Glutamatergic neuron (in vitro differentiated cells): ENCODE data around the gene FRAS1. TPM values are rescaled to one million over a fixed set of nuclear protein-coding genes. Genes with fewer than 3 reads are reported as not detected.

Experiments used
- DNase-seq: peaks from one replicate; pipeline ENCODE4 v3.0.0; 2022
- H3K27ac Mint-ChIP-seq: one replicate; pipeline ENCODE4 v1.8.0; 2020; ENCODE audit warnings: mild to moderate bottlenecking, mixed read lengths, inconsistent platforms; ENCODE audit not compliant: unreplicated experiment
- H3K27me3 Mint-ChIP-seq: one replicate; pipeline ENCODE4 v1.8.0; 2020; ENCODE audit warnings: mild to moderate bottlenecking, moderate library complexity, mixed read lengths, inconsistent platforms; ENCODE audit not compliant: unreplicated experiment
- H3K36me3 Mint-ChIP-seq: one replicate; pipeline ENCODE4 v1.8.0; 2020; ENCODE audit warnings: mild to moderate bottlenecking, mixed read lengths, inconsistent platforms; ENCODE audit not compliant: unreplicated experiment
- H3K4me1 Mint-ChIP-seq: one replicate; pipeline ENCODE4 v1.8.0; 2020; ENCODE audit warnings: mild to moderate bottlenecking, low read depth, mixed read lengths, inconsistent platforms; ENCODE audit not compliant: unreplicated experiment
- H3K4me3 Mint-ChIP-seq: one replicate; pipeline ENCODE4 v1.8.0; 2020; ENCODE audit warnings: mild to moderate bottlenecking, mixed read lengths, inconsistent platforms; ENCODE audit not compliant: unreplicated experiment
- H3K9me3 Mint-ChIP-seq: one replicate; pipeline ENCODE4 v1.8.0; 2020; ENCODE audit warnings: mild to moderate bottlenecking, moderate library complexity, mixed read lengths, inconsistent platforms; ENCODE audit not compliant: unreplicated experiment
- total RNA-seq: library from RNA; stranded (reverse); fragmentation: NEBNext Ultra II Directional; extraction: Animal tissue kit (Norgen Biotek cat#: 25700); gene quantifications from one replicate; pipeline ENCODE4 v1.2.1, GENCODE V29; 2021; ENCODE audit not compliant: unreplicated experiment
- TF ChIP-seq, protein P1 (sequence below): fragments of 200-600 bp; sonication (generic); IDR thresholded peaks from one replicate; pipeline ENCODE4 v1.5.0; 2021; ENCODE audit not compliant: partially characterized antibody, unreplicated experiment

Gene FRAS1
- total RNA-seq, 1 donor from 2014 or later: 18.7 TPM

DNA sequence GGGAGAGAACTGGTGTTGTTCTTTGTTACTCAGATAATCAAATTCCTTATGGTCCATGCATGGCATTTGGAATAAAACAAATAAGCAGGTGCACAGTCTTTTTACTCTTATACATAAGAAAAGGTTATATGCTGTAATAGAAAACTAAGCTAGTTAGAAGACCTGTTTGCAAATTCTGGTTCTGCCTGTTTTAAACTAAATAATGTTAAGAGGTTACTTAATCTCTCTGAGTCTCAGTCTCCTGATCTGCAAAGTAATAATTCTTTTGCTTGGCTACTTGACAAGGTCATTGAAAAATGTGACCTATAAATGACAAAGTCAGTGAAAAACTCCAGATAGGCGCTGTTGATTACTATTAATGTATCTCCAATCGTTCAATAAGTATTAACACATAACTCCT lies 451.9 kb downstream of the FRAS1 start:
- no peaks in the 10 kb centered on the region for H3K36me3 Mint-ChIP-seq
- H3K9me3 Mint-ChIP-seq: no peaks in the 10 kb centered on the region
- no peak overlapping the region for H3K4me3 Mint-ChIP-seq
- H3K27me3 Mint-ChIP-seq: no peaks in the 10 kb centered on the region
- no peak overlapping the region for H3K27ac Mint-ChIP-seq
- no peak for DNase-seq
- TF ChIP-seq, protein P1, sequence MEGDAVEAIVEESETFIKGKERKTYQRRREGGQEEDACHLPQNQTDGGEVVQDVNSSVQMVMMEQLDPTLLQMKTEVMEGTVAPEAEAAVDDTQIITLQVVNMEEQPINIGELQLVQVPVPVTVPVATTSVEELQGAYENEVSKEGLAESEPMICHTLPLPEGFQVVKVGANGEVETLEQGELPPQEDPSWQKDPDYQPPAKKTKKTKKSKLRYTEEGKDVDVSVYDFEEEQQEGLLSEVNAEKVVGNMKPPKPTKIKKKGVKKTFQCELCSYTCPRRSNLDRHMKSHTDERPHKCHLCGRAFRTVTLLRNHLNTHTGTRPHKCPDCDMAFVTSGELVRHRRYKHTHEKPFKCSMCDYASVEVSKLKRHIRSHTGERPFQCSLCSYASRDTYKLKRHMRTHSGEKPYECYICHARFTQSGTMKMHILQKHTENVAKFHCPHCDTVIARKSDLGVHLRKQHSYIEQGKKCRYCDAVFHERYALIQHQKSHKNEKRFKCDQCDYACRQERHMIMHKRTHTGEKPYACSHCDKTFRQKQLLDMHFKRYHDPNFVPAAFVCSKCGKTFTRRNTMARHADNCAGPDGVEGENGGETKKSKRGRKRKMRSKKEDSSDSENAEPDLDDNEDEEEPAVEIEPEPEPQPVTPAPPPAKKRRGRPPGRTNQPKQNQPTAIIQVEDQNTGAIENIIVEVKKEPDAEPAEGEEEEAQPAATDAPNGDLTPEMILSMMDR: no peak
- peaks cover 2% of the 10 kb centered on the region for H3K4me1 Mint-ChIP-seq

DNA sequence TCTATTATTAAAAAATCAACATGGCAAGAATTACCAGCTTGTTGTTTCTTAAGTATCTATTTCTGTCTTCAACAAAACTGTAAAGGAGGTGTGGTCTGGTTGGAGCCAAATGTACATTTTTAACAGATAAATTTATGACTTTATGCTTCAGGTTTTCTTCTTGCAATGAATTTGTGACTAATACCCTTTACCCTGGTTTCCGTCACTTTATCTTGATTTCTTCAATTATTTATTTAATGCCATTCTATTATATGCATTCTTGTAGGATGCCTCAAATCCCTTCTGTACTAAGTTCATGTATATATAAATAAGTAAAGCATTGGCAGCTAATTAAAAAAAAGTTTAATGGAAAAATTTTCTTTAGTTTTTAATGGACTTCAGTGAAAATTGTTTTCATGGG lies 453.0 kb downstream of the FRAS1 start:
- Mint-ChIP-seq H3K4me3 (no peak overlapping the region), H3K9me3 (no peaks in the 10 kb centered on the region), H3K36me3 (no peaks in the 10 kb centered on the region), H3K4me1 (no peaks in the 10 kb centered on the region), H3K27ac (no peak overlapping the region), H3K27me3 (no peaks in the 10 kb centered on the region)
- DNase-seq: no peak
- TF ChIP-seq, protein P1: no peak

DNA sequence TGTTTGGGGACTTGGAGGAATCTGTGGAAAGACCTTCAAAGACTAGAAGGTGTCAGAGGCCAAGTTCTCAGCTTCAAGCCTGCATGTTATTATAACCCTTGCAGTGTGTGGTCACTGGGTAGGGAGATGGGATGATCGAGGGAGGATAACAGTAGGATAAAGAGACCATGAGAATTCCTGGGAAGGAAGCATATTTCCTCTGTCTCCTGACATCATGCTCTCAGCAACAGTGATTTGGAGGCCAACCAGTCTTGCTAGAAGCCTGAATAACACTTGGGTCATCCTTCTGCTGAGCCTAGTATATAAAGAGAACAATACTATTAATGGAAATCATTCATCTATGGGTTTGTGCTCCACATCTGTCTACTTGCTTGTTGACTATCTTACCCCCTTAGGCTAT lies 453.6 kb downstream of the FRAS1 start:
- DNase-seq: no peak
- H3K4me1 Mint-ChIP-seq: no peaks in the 10 kb centered on the region
- H3K27ac Mint-ChIP-seq: no peak overlapping the region
- H3K9me3 Mint-ChIP-seq: no peaks in the 10 kb centered on the region
- H3K27me3 Mint-ChIP-seq: no peaks in the 10 kb centered on the region
- H3K4me3 Mint-ChIP-seq: no peak overlapping the region
- H3K36me3 Mint-ChIP-seq: no peaks in the 10 kb centered on the region
- TF ChIP-seq, protein P1: no peak

DNA sequence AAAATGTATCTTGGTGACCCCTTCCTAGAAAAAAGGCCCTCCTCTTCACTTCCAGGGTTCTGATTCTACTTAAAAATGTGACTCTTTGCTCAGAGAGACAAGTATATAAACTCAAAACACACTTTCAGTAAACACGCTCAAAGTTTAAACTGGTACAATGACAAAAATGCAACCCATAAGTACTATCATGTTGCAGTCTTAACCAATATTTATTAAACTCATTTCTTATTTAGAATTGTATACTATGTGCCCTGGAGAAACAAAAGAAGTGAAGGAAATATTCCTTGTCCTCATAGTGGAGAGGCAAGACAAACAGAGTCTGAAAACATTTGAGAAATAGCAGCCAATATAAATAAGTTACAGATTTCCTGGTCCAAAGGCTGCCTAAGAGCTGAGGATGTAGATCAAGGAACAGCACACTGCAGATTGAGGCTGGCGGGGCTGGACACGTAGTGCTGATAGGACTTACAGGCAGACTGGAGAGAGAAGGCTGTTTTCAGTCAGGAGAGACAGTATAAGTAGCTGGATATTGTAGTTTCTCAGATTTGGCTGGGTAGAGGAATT lies 455.3 kb downstream of the FRAS1 start:
- H3K9me3 Mint-ChIP-seq: no peaks in the 10 kb centered on the region

DNA sequence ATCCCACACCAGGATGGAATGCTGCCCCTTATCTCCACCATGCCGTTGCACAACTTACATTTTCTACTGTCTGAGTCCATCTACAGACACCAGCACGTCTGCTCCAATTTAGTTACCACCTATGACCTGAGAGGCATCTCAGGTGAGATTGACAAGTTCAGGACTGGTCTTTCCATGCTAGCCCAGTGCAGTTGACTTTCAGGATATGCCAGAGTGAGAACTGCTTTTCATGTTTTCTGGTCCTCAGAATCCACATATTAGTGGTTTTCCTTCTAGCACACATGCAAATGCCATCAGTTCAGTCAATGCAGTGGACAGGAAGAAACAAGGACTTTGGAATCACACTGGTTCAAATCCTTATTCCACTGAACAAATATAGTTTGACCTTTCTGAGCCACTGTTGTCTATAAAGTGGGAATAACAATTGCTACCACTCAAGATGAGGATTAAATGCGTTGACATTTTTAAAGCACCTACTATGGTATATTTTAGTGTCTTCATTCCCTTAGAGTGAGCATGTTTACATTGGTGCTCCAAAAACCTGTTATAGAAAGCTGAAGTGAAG lies 456.4 kb downstream of the FRAS1 start:
- Mint-ChIP-seq H3K36me3 (no peaks in the 10 kb centered on the region), H3K27me3 (no peaks in the 10 kb centered on the region), H3K4me3 (no peak overlapping the region), H3K9me3 (no peaks in the 10 kb centered on the region), H3K27ac (no peak overlapping the region), H3K4me1 (no peaks in the 10 kb centered on the region)
- TF ChIP-seq, protein P1: no peak
- DNase-seq: no peak

More for the DNA sequence above, 455.3 kb downstream of the FRAS1 start:
- no peak overlapping the region for H3K4me3 Mint-ChIP-seq
- no peaks in the 10 kb centered on the region for H3K27me3 Mint-ChIP-seq
- TF ChIP-seq, protein P1: no peak
- H3K36me3 Mint-ChIP-seq: no peaks in the 10 kb centered on the region
- no peaks in the 10 kb centered on the region for H3K4me1 Mint-ChIP-seq
- no peak for DNase-seq
- no peak overlapping the region for H3K27ac Mint-ChIP-seq
